A673 (cell line): ENCODE results near the gene DNAH10. TPM values are rescaled to one million over a fixed set of nuclear protein-coding genes. Genes with fewer than 3 reads are reported as not detected.
A peak's percentile ranks its signal among the peaks of the same experiment; 100 is the strongest.

Experiments
- BruUV-seq: library from RNA; stranded (reverse); fragments of 400-500 nt; replicated peaks from 2 replicates; lab custom pipeline; 2021; lab: Mats Ljungman, UMichigan
- CTCF ChIA-PET: fragments of 300-600 bp; sonication (Branson Sonifier 250); formaldehyde crosslinking; loops from one replicate; lab custom pipeline; 2022; ENCODE audit warnings: antibody characterized with exemption; lab: Charles Lee
- POLR2A ChIA-PET: fragments of 300-600 bp; sonication (Branson Sonifier 250); formaldehyde crosslinking; loops from one replicate; lab custom pipeline; 2022; ENCODE audit warnings: antibody characterized with exemption; ENCODE audit not compliant: low non-redundant PET; lab: Charles Lee
- DNase-seq: peaks from one replicate; pipeline ENCODE4 v3.0.0-alpha.2; 2015; ENCODE audit warnings: low spot score
- H3K27ac ChIP-seq: fragments of 200-600 bp; sonication (generic); 2 replicates; pipeline ENCODE4 v1.5.1; 2016; ENCODE audit warnings: mixed run types, low read depth, mild to moderate bottlenecking, mixed read lengths, antibody characterized with exemption, low read length; ENCODE audit not compliant: poor library complexity, severe bottlenecking
- H3K27me3 ChIP-seq: fragments of 200-600 bp; sonication (generic); replicated peaks from 2 replicates; pipeline ENCODE4 v1.6.1; 2017; ENCODE audit warnings: mixed run types, low read depth, mild to moderate bottlenecking, mixed read lengths, antibody characterized with exemption, low read length; ENCODE audit not compliant: insufficient read depth, poor library complexity
- H3K36me3 ChIP-seq: fragments of 200-600 bp; sonication (generic); 2 replicates; pipeline ENCODE4 v1.6.1; 2016; ENCODE audit warnings: mixed run types, mild to moderate bottlenecking, mixed read lengths, antibody characterized with exemption, low read length; ENCODE audit not compliant: insufficient read depth, poor library complexity, severe bottlenecking
- H3K4me1 ChIP-seq: fragments of 200-600 bp; sonication (generic); 2 replicates; pipeline ENCODE4 v1.6.1; 2017; ENCODE audit warnings: mixed run types, mild to moderate bottlenecking, mixed read lengths, antibody characterized with exemption, low read length; ENCODE audit not compliant: insufficient read depth, poor library complexity, severe bottlenecking
- H3K4me3 ChIP-seq: fragments of 200-600 bp; sonication (generic); 2 replicates; pipeline ENCODE4 v1.5.1; 2016; ENCODE audit warnings: low read depth, mixed run types, mild to moderate bottlenecking, mixed read lengths, low read length; ENCODE audit not compliant: poor library complexity, severe bottlenecking
- H3K9me3 ChIP-seq: fragments of 200-600 bp; sonication (generic); 2 replicates; pipeline ENCODE4 v1.6.1; 2016; ENCODE audit warnings: mixed run types, low read depth, mild to moderate bottlenecking, mixed read lengths, antibody characterized with exemption, low read length; ENCODE audit not compliant: poor library complexity, severe bottlenecking
- EZH2 ChIP-seq: fragments of 200-600 bp; sonication (generic); IDR thresholded peaks from 2 replicates; pipeline ENCODE4 v1.6.1; 2017; ENCODE audit warnings: borderline replicate concordance, low read depth, mild to moderate bottlenecking, mixed read lengths, antibody characterized with exemption, low read length; ENCODE audit not compliant: poor library complexity, severe bottlenecking
- intact Hi-C: fragments of 100-400 bp; cut with micrococcal nuclease; formaldehyde crosslinking; loops from one replicate; pipeline ENCODE4 v1.10.0; 2022; ENCODE audit not compliant: unreplicated experiment
- total RNA-seq: library from RNA; stranded (reverse); gene quantifications from 2 replicates; pipeline ENCODE4 v1.2.3, GENCODE V29; 2021
- TF ChIP-seq, protein P1 (sequence below): fragments of 300-800, 200-600 bp; sonication (generic); conservative IDR thresholded peaks from 2 replicates; pipeline ENCODE4 v1.5.1; 2017; ENCODE audit warnings: low read depth, mild to moderate bottlenecking, antibody characterized with exemption, low read length, moderate library complexity, mixed read lengths

Gene DNAH10
- total RNA-seq, 1 experiment from 2014 or later = 1.1 TPM

DNA sequence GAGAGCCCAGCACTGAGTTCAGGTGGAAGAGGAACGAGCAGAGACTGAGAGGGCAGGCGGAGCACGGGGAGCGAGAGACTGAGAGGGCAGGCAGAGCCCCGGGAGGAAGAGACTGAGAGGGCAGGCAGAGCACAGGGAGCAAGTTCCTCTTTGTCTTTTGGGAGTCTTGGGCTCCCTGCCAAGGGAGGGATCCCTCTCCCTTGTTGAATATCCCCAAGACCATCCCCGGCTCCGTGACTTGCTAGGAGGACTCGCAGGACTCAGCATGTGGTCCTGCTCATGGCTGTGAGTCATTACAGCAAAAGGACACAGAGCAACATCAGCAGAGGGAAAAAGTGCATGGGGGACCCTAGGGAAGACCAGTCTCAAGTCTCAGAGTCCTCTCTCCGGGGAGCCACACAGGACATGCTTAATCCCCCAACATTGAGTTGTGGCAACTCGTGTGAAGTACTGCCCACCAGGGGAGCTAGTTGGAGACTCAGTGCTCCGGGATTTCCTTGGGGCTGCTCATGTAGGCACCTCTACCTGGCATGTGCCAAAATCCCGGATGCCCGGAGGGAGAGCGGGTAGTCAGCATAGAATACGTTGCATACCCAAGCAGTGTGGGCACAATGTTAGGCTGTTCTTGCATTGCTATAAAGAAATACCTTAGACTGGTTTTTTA lies 129.5 kb downstream of the DNAH10 start:
- CTCF ChIA-PET = no interaction called here
- no peak overlapping the region for H3K4me3 ChIP-seq
- DNase-seq = peak; percentile 74
- H3K9me3 ChIP-seq = no peaks in the 10 kb centered on the region
- H3K36me3 ChIP-seq = no peaks in the 10 kb centered on the region
- H3K4me1 ChIP-seq = no peaks in the 10 kb centered on the region
- POLR2A ChIA-PET = no interaction called here
- no peaks in the 10 kb centered on the region for H3K27me3 ChIP-seq
- intact Hi-C loops = no loop called here
- TF ChIP-seq, protein P1, sequence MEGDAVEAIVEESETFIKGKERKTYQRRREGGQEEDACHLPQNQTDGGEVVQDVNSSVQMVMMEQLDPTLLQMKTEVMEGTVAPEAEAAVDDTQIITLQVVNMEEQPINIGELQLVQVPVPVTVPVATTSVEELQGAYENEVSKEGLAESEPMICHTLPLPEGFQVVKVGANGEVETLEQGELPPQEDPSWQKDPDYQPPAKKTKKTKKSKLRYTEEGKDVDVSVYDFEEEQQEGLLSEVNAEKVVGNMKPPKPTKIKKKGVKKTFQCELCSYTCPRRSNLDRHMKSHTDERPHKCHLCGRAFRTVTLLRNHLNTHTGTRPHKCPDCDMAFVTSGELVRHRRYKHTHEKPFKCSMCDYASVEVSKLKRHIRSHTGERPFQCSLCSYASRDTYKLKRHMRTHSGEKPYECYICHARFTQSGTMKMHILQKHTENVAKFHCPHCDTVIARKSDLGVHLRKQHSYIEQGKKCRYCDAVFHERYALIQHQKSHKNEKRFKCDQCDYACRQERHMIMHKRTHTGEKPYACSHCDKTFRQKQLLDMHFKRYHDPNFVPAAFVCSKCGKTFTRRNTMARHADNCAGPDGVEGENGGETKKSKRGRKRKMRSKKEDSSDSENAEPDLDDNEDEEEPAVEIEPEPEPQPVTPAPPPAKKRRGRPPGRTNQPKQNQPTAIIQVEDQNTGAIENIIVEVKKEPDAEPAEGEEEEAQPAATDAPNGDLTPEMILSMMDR = 0 out of 2 replicates have a peak, but pooled peaks have one; percentile 15
- no peak for TF ChIP-seq EZH2
- no peak overlapping the region for H3K27ac ChIP-seq
- BruUV-seq = no TSS peak

DNA sequence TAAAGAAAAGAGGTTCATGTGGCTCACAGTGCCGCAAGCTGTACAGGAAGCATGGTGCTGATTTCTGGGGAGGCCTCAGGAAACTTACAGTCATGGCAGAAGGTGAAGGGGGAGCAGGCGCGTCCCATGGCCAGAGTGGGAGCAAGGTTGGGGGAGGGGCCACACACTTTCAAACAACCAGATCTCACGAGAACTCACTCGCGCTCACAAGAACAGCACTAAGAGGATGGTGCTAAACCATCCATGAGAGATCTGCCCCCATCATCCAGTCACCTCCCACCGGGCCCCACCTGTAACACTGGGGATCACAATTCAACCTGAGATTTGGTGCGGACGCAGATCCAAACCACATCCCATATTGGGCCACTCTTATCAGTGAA lies 130.1 kb downstream of the DNAH10 start:
- POLR2A ChIA-PET = no interaction called here

DNA sequence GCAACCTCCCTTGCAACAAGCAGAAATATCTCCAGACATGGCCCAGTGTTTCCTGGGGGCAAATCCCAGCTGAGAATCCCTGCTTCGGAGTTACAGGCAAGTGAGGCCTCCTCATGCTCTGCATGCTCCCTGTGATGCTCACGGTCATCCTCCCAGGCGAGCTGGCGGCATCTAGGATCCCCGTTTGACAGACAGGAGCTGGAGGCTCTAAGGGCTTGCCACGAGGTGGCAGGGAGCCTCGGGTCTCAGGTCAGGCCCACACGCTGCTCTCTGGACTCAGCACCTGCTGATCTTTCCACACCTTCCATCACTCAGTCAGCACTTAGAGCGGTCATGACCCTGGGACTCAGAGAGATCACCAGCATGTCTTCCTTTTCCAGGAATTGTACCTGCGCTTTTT lies 130.8 kb downstream of the DNAH10 start:
- no peaks in the 10 kb centered on the region for H3K9me3 ChIP-seq
- H3K27ac ChIP-seq = no peak overlapping the region
- H3K4me1 ChIP-seq = no peaks in the 10 kb centered on the region
- no TSS peak for BruUV-seq
- H3K4me3 ChIP-seq = no peak overlapping the region
- no peaks in the 10 kb centered on the region for H3K36me3 ChIP-seq
- POLR2A ChIA-PET = no interaction called here
- no peak for DNase-seq
- TF ChIP-seq, protein P1 = no peak
- no peak for TF ChIP-seq EZH2
- CTCF ChIA-PET = no interaction called here
- H3K27me3 ChIP-seq = no peaks in the 10 kb centered on the region
- intact Hi-C loops = no loop called here

More for the DNA sequence above, 130.1 kb downstream of the DNAH10 start:
- DNase-seq = no peak
- Histone ChIP-seq H3K4me3 (no peak overlapping the region), H3K27ac (no peak overlapping the region), H3K4me1 (no peaks in the 10 kb centered on the region), H3K36me3 (no peaks in the 10 kb centered on the region), H3K9me3 (no peaks in the 10 kb centered on the region), H3K27me3 (no peaks in the 10 kb centered on the region)
- CTCF ChIA-PET = no interaction called here
- no peak for TF ChIP-seq EZH2
- TF ChIP-seq, protein P1 = no peak
- BruUV-seq = no TSS peak
- intact Hi-C loops = no loop called here
